ENCODE data around the gene CEP55.

The CEP55 gene

GRCh38 chr10:93495654-93496321 is 624 bp upstream of the CEP55 start:
- Histone ChIP-seq H3K9ac (ENCODE audit: low read length) (peak overlapping the region; percentile 49), H3K9me3 (ENCODE audit: control insufficient read depth, low read length) (no peaks in the 10 kb centered on the region), H3K36me3 (ENCODE audit: control insufficient read depth, insufficient read depth, low read length) (no peaks in the 10 kb centered on the region), H3K4me3 (ENCODE audit: low read length) (peak overlapping the region; percentile 32), H3K27me3 (ENCODE audit: control insufficient read depth, insufficient read depth, low read length) (no peaks in the 10 kb centered on the region), H3K4me1 (ENCODE audit: control insufficient read depth, insufficient read depth, low read length) (peaks cover 8% of the 10 kb centered on the region)

DNA sequence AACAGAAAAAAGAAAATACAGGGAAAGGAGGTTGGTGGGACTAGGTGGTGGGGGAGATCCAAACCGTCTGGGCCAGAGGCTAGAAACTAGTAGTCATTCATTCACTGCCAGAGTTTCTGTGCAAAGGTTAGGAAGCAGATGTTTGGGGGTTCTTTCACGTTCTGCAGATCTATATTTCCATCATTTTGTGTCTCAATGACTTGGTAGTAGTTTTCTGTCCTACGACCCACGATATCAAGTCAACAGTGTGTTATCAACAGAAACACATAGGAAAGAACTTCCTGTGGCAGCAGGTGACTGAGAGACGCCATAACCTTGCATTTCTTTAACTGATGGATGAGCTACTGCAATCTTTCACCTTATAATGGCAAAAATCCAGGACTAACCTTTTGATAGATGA is 1.8 kb downstream of the CEP55 start:
- Histone ChIP-seq H3K36me3 (ENCODE audit: control insufficient read depth, insufficient read depth, low read length) (no peaks in the 10 kb centered on the region), H3K27me3 (ENCODE audit: control insufficient read depth, insufficient read depth, low read length) (no peaks in the 10 kb centered on the region), H3K9me3 (ENCODE audit: control insufficient read depth, low read length) (no peaks in the 10 kb centered on the region), H3K4me1 (ENCODE audit: control insufficient read depth, insufficient read depth, low read length) (peaks cover 8% of the 10 kb centered on the region), H3K4me3 (ENCODE audit: low read length) (no peak overlapping the region), H3K9ac (ENCODE audit: low read length) (no peak overlapping the region)

DNA sequence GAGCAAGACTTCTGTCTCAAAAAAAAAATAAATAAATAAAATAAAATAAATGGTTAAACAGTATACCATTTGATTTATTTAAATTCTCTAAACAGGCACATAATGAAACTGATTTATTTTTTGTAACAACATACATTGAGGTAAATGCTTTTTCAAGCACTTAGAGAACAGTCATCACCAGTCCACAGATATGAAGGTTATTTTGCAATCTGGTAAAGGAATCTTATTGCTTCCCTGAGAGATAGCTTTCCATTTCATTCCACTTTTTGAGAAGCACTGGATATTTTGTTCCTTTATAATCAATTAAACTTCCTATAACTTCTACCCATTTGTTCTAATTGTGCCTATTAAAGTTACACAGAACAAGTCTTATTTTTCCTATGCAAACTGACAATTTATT is 5.2 kb downstream of the CEP55 start:
- Histone ChIP-seq H3K4me1 (ENCODE audit: control insufficient read depth, insufficient read depth, low read length) (peaks cover 4% of the 10 kb centered on the region), H3K27me3 (ENCODE audit: control insufficient read depth, insufficient read depth, low read length) (no peaks in the 10 kb centered on the region), H3K4me3 (ENCODE audit: low read length) (no peak overlapping the region), H3K36me3 (ENCODE audit: control insufficient read depth, insufficient read depth, low read length) (no peaks in the 10 kb centered on the region), H3K9me3 (ENCODE audit: control insufficient read depth, low read length) (no peaks in the 10 kb centered on the region), H3K9ac (ENCODE audit: low read length) (no peak overlapping the region)

DNA sequence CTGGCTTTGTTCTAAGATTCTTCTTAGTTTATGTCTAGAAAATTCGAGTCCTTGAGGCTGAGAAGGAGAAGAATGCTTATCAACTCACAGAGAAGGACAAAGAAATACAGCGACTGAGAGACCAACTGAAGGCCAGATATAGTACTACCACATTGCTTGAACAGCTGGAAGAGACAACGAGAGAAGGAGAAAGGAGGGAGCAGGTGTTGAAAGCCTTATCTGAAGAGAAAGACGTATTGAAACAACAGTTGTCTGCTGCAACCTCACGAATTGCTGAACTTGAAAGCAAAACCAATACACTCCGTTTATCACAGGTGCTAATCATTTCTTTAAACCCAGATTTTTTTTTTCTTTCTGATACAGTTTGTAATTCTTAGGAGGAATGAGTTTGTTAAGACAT is 6.7 kb downstream of the CEP55 start:
- Histone ChIP-seq H3K36me3 (ENCODE audit: control insufficient read depth, insufficient read depth, low read length) (no peaks in the 10 kb centered on the region), H3K9me3 (ENCODE audit: control insufficient read depth, low read length) (no peaks in the 10 kb centered on the region), H3K9ac (ENCODE audit: low read length) (peak overlapping the region; percentile 26), H3K4me3 (ENCODE audit: low read length) (no peak overlapping the region), H3K4me1 (ENCODE audit: control insufficient read depth, insufficient read depth, low read length) (no peaks in the 10 kb centered on the region), H3K27me3 (ENCODE audit: control insufficient read depth, insufficient read depth, low read length) (no peaks in the 10 kb centered on the region)

GRCh38 chr10:93505075-93505474 is 8.7 kb downstream of the CEP55 start:
- no peak overlapping the region for H3K9ac ChIP-seq (ENCODE audit: low read length)
- no peaks in the 10 kb centered on the region for H3K9me3 ChIP-seq (ENCODE audit: control insufficient read depth, low read length)
- H3K4me3 ChIP-seq (ENCODE audit: low read length), result no peak overlapping the region
- H3K27me3 ChIP-seq (ENCODE audit: control insufficient read depth, insufficient read depth, low read length), result no peaks in the 10 kb centered on the region
- no peaks in the 10 kb centered on the region for H3K36me3 ChIP-seq (ENCODE audit: control insufficient read depth, insufficient read depth, low read length)
- no peaks in the 10 kb centered on the region for H3K4me1 ChIP-seq (ENCODE audit: control insufficient read depth, insufficient read depth, low read length)

DNA sequence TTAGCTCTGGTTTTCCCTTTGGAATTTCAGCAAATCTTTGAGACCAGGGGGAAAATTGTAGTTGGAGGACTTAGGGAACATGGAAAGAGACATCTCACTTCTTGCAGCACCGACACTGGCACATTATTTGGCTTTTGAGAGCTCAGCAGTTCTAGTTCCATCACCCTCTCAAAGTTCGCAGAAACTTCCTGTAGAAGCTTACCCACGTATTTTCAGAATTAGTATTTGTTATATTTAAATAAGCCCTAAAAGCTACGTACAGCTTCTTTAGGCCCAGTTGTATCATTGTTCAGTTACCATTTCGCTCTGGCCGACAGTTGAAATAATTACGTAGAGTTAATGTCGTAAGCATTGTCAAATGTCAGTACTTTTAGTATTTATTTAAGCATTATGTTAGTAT is 13.4 kb downstream of the CEP55 start:
- Histone ChIP-seq H3K4me1 (ENCODE audit: control insufficient read depth, insufficient read depth, low read length) (no peaks in the 10 kb centered on the region), H3K9ac (ENCODE audit: low read length) (no peak overlapping the region), H3K36me3 (ENCODE audit: control insufficient read depth, insufficient read depth, low read length) (no peaks in the 10 kb centered on the region), H3K4me3 (ENCODE audit: low read length) (no peak overlapping the region), H3K9me3 (ENCODE audit: control insufficient read depth, low read length) (no peaks in the 10 kb centered on the region), H3K27me3 (ENCODE audit: control insufficient read depth, insufficient read depth, low read length) (no peaks in the 10 kb centered on the region)

- H3K9ac ChIP-seq (ENCODE audit: low read length), result no peak overlapping the region
- H3K9me3 ChIP-seq (ENCODE audit: control insufficient read depth, low read length), result no peaks in the 10 kb centered on the region
- no peaks in the 10 kb centered on the region for H3K36me3 ChIP-seq (ENCODE audit: control insufficient read depth, insufficient read depth, low read length)
- no peak overlapping the region for H3K4me3 ChIP-seq (ENCODE audit: low read length)
- no peaks in the 10 kb centered on the region for H3K4me1 ChIP-seq (ENCODE audit: control insufficient read depth, insufficient read depth, low read length)
- H3K27me3 ChIP-seq (ENCODE audit: control insufficient read depth, insufficient read depth, low read length), result no peaks in the 10 kb centered on the region
These were observed 16.2 kb downstream of the CEP55 start for GRCh38 chr10:93512565-93512964.

GRCh38 chr10:93513091-93513490 is 16.7 kb downstream of the CEP55 start:
- no peaks in the 10 kb centered on the region for H3K36me3 ChIP-seq (ENCODE audit: control insufficient read depth, insufficient read depth, low read length)
- H3K4me1 ChIP-seq (ENCODE audit: control insufficient read depth, insufficient read depth, low read length), result no peaks in the 10 kb centered on the region
- no peak overlapping the region for H3K4me3 ChIP-seq (ENCODE audit: low read length)
- H3K27me3 ChIP-seq (ENCODE audit: control insufficient read depth, insufficient read depth, low read length), result no peaks in the 10 kb centered on the region
- H3K9me3 ChIP-seq (ENCODE audit: control insufficient read depth, low read length), result no peaks in the 10 kb centered on the region
- no peak overlapping the region for H3K9ac ChIP-seq (ENCODE audit: low read length)

DNA sequence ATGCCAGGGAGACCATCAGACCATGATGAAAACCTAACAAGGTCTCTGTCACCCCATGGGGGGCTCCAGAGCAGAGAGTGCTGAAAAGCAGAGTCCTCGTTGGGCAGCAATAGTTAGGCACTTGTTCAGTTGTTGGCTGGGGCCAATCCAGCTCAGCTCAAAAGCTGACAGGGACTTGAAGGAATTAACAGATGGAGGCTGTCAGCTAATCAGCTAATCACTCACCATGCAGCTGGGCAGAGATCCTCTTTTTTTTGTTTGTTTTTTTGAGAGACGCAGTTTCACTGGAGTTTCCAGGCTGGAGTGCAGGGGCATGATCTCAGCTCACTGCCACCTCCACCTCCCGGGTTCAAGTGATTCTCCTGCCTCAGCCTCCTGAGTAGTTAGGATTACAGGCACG is 18.1 kb downstream of the CEP55 start:
- no peak overlapping the region for H3K9ac ChIP-seq (ENCODE audit: low read length)
- H3K27me3 ChIP-seq (ENCODE audit: control insufficient read depth, insufficient read depth, low read length), result no peaks in the 10 kb centered on the region
- no peaks in the 10 kb centered on the region for H3K9me3 ChIP-seq (ENCODE audit: control insufficient read depth, low read length)
- no peak overlapping the region for H3K4me3 ChIP-seq (ENCODE audit: low read length)
- H3K4me1 ChIP-seq (ENCODE audit: control insufficient read depth, insufficient read depth, low read length), result no peaks in the 10 kb centered on the region
- no peaks in the 10 kb centered on the region for H3K36me3 ChIP-seq (ENCODE audit: control insufficient read depth, insufficient read depth, low read length)

DNA sequence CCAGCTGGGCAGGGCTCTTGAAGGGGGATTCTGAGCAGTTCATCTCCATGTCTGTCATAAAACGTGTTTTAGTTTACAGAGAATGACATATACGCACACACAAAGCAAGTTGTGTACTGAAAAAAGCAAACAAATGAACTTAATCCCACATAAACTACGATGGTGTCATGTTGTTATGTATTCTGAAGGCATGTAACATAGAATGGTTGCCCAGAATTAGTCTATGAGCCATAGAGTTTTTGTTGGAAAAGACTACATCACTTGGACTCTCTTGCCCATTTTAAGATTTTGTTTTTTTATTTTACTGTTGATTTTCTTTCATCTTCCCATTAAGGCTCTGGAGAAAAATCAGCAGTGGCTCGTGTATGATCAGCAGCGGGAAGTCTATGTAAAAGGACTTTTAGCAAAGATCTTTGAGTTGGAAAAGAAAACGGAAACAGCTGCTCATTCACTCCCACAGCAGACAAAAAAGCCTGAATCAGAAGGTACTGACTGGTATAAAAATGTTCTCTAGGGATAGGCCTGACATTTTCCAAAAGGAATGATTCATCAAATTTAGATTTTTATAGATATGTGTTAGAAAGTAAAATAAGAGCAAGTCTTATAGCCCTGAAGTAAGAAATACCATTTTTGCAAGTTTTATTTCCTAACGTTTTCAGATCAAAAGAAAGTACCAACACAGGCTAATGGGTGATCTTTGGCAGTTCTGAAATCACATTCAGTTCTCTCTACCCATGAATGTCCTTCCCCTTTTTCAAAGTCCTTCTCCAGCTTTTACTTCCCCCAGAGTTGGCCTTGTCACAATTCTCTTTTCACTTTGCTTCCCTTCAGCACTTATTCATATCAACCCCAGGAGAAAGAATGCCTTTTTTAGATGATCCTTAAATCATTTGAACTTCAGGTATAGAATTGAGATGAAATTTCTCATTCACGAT is 18.9 kb downstream of the CEP55 start:
- no peak overlapping the region for H3K4me3 ChIP-seq (ENCODE audit: low read length)
- no peak overlapping the region for H3K9ac ChIP-seq (ENCODE audit: low read length)
- no peaks in the 10 kb centered on the region for H3K4me1 ChIP-seq (ENCODE audit: control insufficient read depth, insufficient read depth, low read length)
- H3K9me3 ChIP-seq (ENCODE audit: control insufficient read depth, low read length), result no peaks in the 10 kb centered on the region
- no peaks in the 10 kb centered on the region for H3K36me3 ChIP-seq (ENCODE audit: control insufficient read depth, insufficient read depth, low read length)
- H3K27me3 ChIP-seq (ENCODE audit: control insufficient read depth, insufficient read depth, low read length), result no peaks in the 10 kb centered on the region

GRCh38 chr10:93516006-93516380 is 19.6 kb downstream of the CEP55 start:
- H3K9ac ChIP-seq (ENCODE audit: low read length), result no peak overlapping the region
- no peaks in the 10 kb centered on the region for H3K36me3 ChIP-seq (ENCODE audit: control insufficient read depth, insufficient read depth, low read length)
- H3K4me3 ChIP-seq (ENCODE audit: low read length), result no peak overlapping the region
- H3K4me1 ChIP-seq (ENCODE audit: control insufficient read depth, insufficient read depth, low read length), result no peaks in the 10 kb centered on the region
- H3K27me3 ChIP-seq (ENCODE audit: control insufficient read depth, insufficient read depth, low read length), result no peaks in the 10 kb centered on the region
- H3K9me3 ChIP-seq (ENCODE audit: control insufficient read depth, low read length), result no peaks in the 10 kb centered on the region

DNA sequence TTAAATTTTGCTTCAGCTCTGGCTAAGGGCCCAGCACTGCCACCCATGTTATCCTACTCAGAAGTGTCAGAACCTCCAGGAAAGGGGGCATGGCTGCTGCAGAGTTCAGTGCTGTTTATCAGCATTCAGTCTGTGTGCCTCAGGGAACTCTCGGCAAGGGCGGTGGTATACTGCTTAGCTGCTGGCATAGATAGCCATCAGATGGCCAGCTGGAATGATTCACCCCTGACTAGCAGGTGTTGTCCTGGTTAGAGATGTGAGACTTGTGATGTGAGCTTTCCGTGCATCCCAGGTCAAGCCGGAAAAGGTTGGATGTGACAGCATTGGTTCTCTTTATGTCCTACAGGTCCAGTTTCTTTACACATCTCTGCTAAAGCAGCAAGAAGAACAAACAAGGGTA is 22.1 kb downstream of the CEP55 start:
- no peaks in the 10 kb centered on the region for H3K4me1 ChIP-seq (ENCODE audit: control insufficient read depth, insufficient read depth, low read length)
- no peaks in the 10 kb centered on the region for H3K9me3 ChIP-seq (ENCODE audit: control insufficient read depth, low read length)
- H3K4me3 ChIP-seq (ENCODE audit: low read length), result no peak overlapping the region
- H3K9ac ChIP-seq (ENCODE audit: low read length), result no peak overlapping the region
- H3K27me3 ChIP-seq (ENCODE audit: control insufficient read depth, insufficient read depth, low read length), result no peaks in the 10 kb centered on the region
- H3K36me3 ChIP-seq (ENCODE audit: control insufficient read depth, insufficient read depth, low read length), result no peaks in the 10 kb centered on the region
